ENCODE results near the gene PTDSS2. TPM values are rescaled to one million over a fixed set of nuclear protein-coding genes. Genes with fewer than 3 reads are reported as not detected.
"Not testable (repeated sequence)": the region's sequence is repeated elsewhere in the genome, so short reads cannot be mapped to it uniquely, and the experiment has no call there.

The PTDSS2 gene
- total RNA-seq, 1 donor from 2014 or later: 185 TPM

DNA sequence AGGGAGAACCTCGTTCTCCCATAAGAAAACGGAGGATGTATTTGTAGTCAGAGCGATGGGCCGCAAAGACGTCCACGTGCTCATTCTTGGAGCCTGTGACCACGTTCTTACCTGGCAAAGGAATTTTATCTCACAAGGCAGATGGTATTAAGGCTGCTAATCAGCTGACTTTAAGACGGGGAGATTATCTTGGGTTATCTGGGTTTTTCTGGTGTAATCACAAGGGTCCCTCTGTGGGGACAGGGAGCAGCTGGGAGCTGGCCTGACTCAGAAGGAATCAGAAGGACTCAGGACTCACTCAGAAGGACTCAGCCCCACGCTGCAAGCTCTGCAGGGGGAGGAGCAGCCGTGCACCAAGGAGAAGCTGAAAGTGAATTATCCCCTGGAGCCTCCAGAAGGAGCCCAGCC lies 27.8 kb upstream of the PTDSS2 start:
- H3K36me3 ChIP-seq: no peaks in the 10 kb centered on the region
- H3K4me1 ChIP-seq: no peaks in the 10 kb centered on the region
- H3K9me3 ChIP-seq: no peaks in the 10 kb centered on the region
- TF ChIP-seq, protein P1, sequence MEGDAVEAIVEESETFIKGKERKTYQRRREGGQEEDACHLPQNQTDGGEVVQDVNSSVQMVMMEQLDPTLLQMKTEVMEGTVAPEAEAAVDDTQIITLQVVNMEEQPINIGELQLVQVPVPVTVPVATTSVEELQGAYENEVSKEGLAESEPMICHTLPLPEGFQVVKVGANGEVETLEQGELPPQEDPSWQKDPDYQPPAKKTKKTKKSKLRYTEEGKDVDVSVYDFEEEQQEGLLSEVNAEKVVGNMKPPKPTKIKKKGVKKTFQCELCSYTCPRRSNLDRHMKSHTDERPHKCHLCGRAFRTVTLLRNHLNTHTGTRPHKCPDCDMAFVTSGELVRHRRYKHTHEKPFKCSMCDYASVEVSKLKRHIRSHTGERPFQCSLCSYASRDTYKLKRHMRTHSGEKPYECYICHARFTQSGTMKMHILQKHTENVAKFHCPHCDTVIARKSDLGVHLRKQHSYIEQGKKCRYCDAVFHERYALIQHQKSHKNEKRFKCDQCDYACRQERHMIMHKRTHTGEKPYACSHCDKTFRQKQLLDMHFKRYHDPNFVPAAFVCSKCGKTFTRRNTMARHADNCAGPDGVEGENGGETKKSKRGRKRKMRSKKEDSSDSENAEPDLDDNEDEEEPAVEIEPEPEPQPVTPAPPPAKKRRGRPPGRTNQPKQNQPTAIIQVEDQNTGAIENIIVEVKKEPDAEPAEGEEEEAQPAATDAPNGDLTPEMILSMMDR (IDR thresholded peaks at IDR 0.05): no peak
- intact Hi-C loops (cut with DNase I): no loop called here
- H3K4me3 ChIP-seq: no peak overlapping the region
- no peak for DNase-seq (ENCODE audit: low spot score in 2 of 2)
- no peak overlapping the region for H3K27ac ChIP-seq
- peaks cover 4% of the 10 kb centered on the region for H3K27me3 ChIP-seq

DNA sequence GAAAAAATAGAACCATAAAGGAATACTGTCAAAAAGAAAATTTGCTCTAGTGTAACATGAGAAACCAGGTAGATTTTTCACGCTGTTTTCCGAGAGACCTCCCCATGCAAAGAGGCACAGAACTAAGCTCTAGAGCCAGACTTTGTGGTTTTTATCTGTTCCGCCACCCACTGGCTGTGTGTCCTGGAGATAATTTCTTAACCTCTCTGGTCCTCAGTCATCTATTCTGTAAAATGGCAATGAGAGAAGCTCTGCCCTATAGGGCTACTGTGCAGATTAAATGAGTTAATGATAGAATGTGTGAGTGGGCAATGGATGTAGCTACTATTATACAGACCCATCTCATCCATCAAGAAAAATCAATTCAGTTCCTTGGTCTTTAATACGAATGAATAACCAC lies 25.8 kb upstream of the PTDSS2 start:
- no peak overlapping the region for H3K27ac ChIP-seq
- H3K36me3 ChIP-seq: no peaks in the 10 kb centered on the region
- no peaks in the 10 kb centered on the region for H3K27me3 ChIP-seq
- intact Hi-C loops (cut with DNase I): no loop called here
- TF ChIP-seq, protein P1 (IDR thresholded peaks at IDR 0.05): no peak
- H3K4me1 ChIP-seq: no peaks in the 10 kb centered on the region
- no peak overlapping the region for H3K4me3 ChIP-seq
- DNase-seq (ENCODE audit: low spot score in 2 of 2): no peak
- H3K9me3 ChIP-seq: no peaks in the 10 kb centered on the region

DNA sequence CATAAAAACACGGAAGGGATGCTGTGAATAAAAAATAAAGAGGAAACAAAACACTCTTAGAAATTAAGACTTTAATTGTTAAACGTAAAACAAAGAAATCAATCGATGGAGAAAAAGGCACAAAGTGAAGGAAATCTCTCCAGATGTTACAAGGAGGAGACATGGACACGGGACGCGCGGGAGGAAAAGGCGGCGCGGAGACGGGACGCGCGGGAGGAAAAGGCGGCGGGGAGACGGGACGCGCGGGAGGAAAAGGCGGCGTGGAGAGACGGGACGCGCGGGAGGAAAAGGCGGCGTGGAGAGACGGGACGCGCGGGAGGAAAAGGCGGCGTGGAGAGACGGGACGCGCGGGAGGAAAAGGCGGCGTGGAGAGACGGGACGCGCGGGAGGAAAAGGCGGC lies 25.3 kb upstream of the PTDSS2 start:
- DNase-seq (ENCODE audit: low spot score in 2 of 2); H3K27ac ChIP-seq; H3K4me3 ChIP-seq; H3K27me3 ChIP-seq; H3K9me3 ChIP-seq; H3K4me1 ChIP-seq; intact Hi-C loops (cut with DNase I); H3K36me3 ChIP-seq: not testable (repeated sequence)

DNA sequence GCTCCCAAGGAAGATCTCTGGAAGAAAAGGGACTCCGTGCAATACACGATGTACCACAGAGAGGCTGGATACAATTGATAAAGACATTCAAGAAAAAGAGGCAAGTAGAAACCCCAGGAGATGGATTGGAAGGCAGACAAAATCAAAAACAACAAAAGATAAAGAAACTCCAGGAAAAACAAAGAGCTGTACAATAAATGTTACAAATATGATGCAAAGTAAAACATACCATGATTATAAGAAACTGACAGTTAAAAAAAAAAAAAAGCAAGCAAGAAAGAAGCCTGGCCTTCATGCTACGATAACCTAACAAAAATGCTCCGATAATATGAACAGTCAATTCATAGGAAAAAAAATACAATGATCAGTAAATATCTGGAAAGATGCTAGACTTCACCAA lies 24.8 kb upstream of the PTDSS2 start:
- Histone ChIP-seq H3K27me3 (no peaks in the 10 kb centered on the region), H3K4me1 (no peaks in the 10 kb centered on the region), H3K4me3 (no peak overlapping the region), H3K27ac (no peak overlapping the region), H3K9me3 (no peaks in the 10 kb centered on the region), H3K36me3 (no peaks in the 10 kb centered on the region)
- TF ChIP-seq, protein P1 (IDR thresholded peaks at IDR 0.05): no peak
- intact Hi-C loops (cut with DNase I): no loop called here
- no peak for DNase-seq (ENCODE audit: low spot score in 2 of 2)

DNA sequence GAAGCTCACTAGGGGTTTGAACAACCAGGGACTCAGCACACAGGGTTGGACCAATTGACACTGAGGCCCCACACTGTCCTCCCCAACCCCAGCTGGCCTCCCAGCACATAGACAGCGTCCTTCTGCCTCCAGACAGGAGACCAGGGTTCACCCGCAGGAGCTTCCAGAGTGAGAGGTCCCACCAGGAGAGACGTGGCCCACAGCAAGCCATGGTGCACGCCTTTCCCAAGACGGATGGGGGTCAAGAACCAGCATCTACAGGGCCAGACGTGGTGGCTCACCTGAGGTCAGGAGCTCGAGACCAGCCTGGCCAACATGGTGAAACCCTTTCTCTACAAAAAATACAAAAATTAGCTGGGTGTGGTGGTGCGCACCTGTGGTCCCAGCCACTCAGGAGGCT lies 23.2 kb upstream of the PTDSS2 start:
- Histone ChIP-seq H3K27me3 (no peaks in the 10 kb centered on the region), H3K4me1 (no peaks in the 10 kb centered on the region), H3K9me3 (no peaks in the 10 kb centered on the region), H3K4me3 (no peak overlapping the region), H3K27ac (no peak overlapping the region), H3K36me3 (no peaks in the 10 kb centered on the region)
- intact Hi-C loops (cut with DNase I): no loop called here
- TF ChIP-seq, protein P1 (IDR thresholded peaks at IDR 0.05): no peak
- no peak for DNase-seq (ENCODE audit: low spot score in 2 of 2)

DNA sequence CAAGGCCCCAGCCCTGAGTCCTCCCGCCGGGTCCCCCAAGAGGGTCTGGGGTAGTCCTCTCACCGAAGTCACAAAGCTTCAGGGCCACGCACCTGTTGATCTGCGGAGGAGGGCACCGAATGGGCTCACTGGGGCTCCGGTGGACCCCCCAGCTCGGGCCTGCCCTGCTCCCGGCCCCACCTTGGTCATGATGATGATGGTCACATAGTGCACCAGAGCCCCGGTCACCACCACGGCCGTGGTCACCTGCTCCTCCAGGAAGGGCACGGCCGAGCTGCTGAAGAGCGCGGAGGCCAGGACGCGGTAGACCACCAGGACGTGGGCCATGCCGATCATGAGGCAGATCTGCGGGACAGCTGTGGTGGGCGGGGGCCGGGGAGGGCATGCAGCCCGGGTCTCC lies 21.8 kb upstream of the PTDSS2 start:
- intact Hi-C loops (cut with DNase I): no loop called here
- no peaks in the 10 kb centered on the region for H3K27me3 ChIP-seq
- no peak overlapping the region for H3K27ac ChIP-seq
- TF ChIP-seq, protein P1 (IDR thresholded peaks at IDR 0.05): no peak
- H3K4me3 ChIP-seq: no peak overlapping the region
- H3K9me3 ChIP-seq: no peaks in the 10 kb centered on the region
- DNase-seq (ENCODE audit: low spot score in 2 of 2): no peak
- no peaks in the 10 kb centered on the region for H3K36me3 ChIP-seq
- no peaks in the 10 kb centered on the region for H3K4me1 ChIP-seq
